Stimulated activated naive CD8-positive, alpha-beta T cell treated with anti-CD3 and anti-CD28 coated beads, Interleukin-15, Interleukin-2, amounts not matched to agents 100 ng/mL and 50 ng/mL, for 24 hours (primary cell): ENCODE results near the gene TOMM40.
"Not testable (repeated sequence)": the region's sequence is repeated elsewhere in the genome, so short reads cannot be mapped to it uniquely, and the experiment has no call there.

Experiments
- H3K27ac Mint-ChIP-seq: one replicate; pipeline ENCODE4 v1.8.0; 2021; ENCODE audit warnings: mild to moderate bottlenecking, mixed read lengths
- H3K27me3 Mint-ChIP-seq: one replicate; pipeline ENCODE4 v1.8.0; 2021; ENCODE audit warnings: mixed read lengths
- H3K36me3 Mint-ChIP-seq: one replicate; pipeline ENCODE4 v1.8.0; 2021; ENCODE audit warnings: low read depth, mixed read lengths
- H3K4me1 Mint-ChIP-seq: one replicate; pipeline ENCODE4 v1.8.0; 2021; ENCODE audit warnings: low read depth, mixed read lengths
- H3K4me3 Mint-ChIP-seq: one replicate; pipeline ENCODE4 v1.8.0; 2021; ENCODE audit warnings: mild to moderate bottlenecking, mixed read lengths
- H3K9me3 Mint-ChIP-seq: one replicate; pipeline ENCODE4 v1.8.0; 2021; ENCODE audit warnings: mixed read lengths

Gene TOMM40

GRCh38 chr19:44925114-44925891 is 34.2 kb downstream of the TOMM40 start:
- H3K9me3 Mint-ChIP-seq: no peaks in the 10 kb centered on the region
- H3K4me1 Mint-ChIP-seq: peaks cover 9% of the 10 kb centered on the region
- H3K27ac Mint-ChIP-seq: no peak overlapping the region
- no peaks in the 10 kb centered on the region for H3K36me3 Mint-ChIP-seq
- peaks cover 20% of the 10 kb centered on the region for H3K27me3 Mint-ChIP-seq
- H3K4me3 Mint-ChIP-seq: no peak overlapping the region

GRCh38 chr19:44926245-44927077 is 35.4 kb downstream of the TOMM40 start:
- H3K27ac Mint-ChIP-seq, H3K4me3 Mint-ChIP-seq, H3K9me3 Mint-ChIP-seq, H3K4me1 Mint-ChIP-seq, H3K36me3 Mint-ChIP-seq: not testable (repeated sequence)
- H3K27me3 Mint-ChIP-seq: peaks cover 20% of the 10 kb centered on the region

GRCh38 chr19:44927746-44928145 is 36.7 kb downstream of the TOMM40 start:
- Mint-ChIP-seq H3K27ac (no peak overlapping the region), H3K4me1 (peaks cover 9% of the 10 kb centered on the region), H3K4me3 (no peak overlapping the region), H3K36me3 (no peaks in the 10 kb centered on the region), H3K9me3 (no peaks in the 10 kb centered on the region), H3K27me3 (peaks cover 20% of the 10 kb centered on the region)

- Mint-ChIP-seq H3K36me3 (no peaks in the 10 kb centered on the region), H3K4me3 (no peak overlapping the region), H3K27ac (no peak overlapping the region), H3K27me3 (peaks cover 18% of the 10 kb centered on the region), H3K4me1 (peaks cover 9% of the 10 kb centered on the region), H3K9me3 (no peaks in the 10 kb centered on the region)
Observed at GRCh38 chr19:44930088-44930487, 39.0 kb downstream of the TOMM40 start.

- H3K27ac Mint-ChIP-seq: no peak overlapping the region
- H3K9me3 Mint-ChIP-seq: no peaks in the 10 kb centered on the region
- no peak overlapping the region for H3K4me3 Mint-ChIP-seq
- no peaks in the 10 kb centered on the region for H3K36me3 Mint-ChIP-seq
- H3K27me3 Mint-ChIP-seq: peaks cover 7% of the 10 kb centered on the region
- peaks cover 4% of the 10 kb centered on the region for H3K4me1 Mint-ChIP-seq
Observed at GRCh38 chr19:44931541-44931940, 40.5 kb downstream of the TOMM40 start.

- H3K4me3 Mint-ChIP-seq: no peak overlapping the region
Observed at GRCh38 chr19:44939668-44940067, 48.6 kb downstream of the TOMM40 start.

GRCh38 chr19:44942067-44942571 is 51.1 kb downstream of the TOMM40 start, which contains the start of gene APOC4:
APOC4 (plus strand) TSS chr19:44942237; CDS start chr19:44942278, 41 bp downstream.
- H3K27me3 Mint-ChIP-seq: no peaks in the 10 kb centered on the region
- H3K4me1 Mint-ChIP-seq: peaks cover 4% of the 10 kb centered on the region
- no peaks in the 10 kb centered on the region for H3K9me3 Mint-ChIP-seq
- no peak within 1 kb of the TSS for H3K4me3 Mint-ChIP-seq
- no peak within 1 kb of the TSS for H3K27ac Mint-ChIP-seq
- H3K36me3 Mint-ChIP-seq: no peaks in the 10 kb centered on the region

More at GRCh38 chr19:44939668-44940067, 48.6 kb downstream of the TOMM40 start:
- Mint-ChIP-seq H3K4me1 (peaks cover 4% of the 10 kb centered on the region), H3K9me3 (no peaks in the 10 kb centered on the region), H3K27ac (no peak overlapping the region), H3K27me3 (no peaks in the 10 kb centered on the region), H3K36me3 (no peaks in the 10 kb centered on the region)

- Mint-ChIP-seq H3K9me3 (no peaks in the 10 kb centered on the region), H3K27me3 (no peaks in the 10 kb centered on the region), H3K27ac (no peak overlapping the region), H3K36me3 (no peaks in the 10 kb centered on the region), H3K4me1 (peaks cover 4% of the 10 kb centered on the region), H3K4me3 (no peak overlapping the region)
Observed at GRCh38 chr19:44943801-44944249, 52.8 kb downstream of the TOMM40 start.

- H3K4me3 Mint-ChIP-seq: no peak overlapping the region
- H3K27ac Mint-ChIP-seq: no peak overlapping the region
- peaks cover 9% of the 10 kb centered on the region for H3K36me3 Mint-ChIP-seq
- no peaks in the 10 kb centered on the region for H3K27me3 Mint-ChIP-seq
- H3K9me3 Mint-ChIP-seq: no peaks in the 10 kb centered on the region
- H3K4me1 Mint-ChIP-seq: peaks cover 4% of the 10 kb centered on the region
Observed at GRCh38 chr19:44947041-44947581, 56.1 kb downstream of the TOMM40 start.

GRCh38 chr19:44948237-44948636 is 57.2 kb downstream of the TOMM40 start:
- H3K27ac Mint-ChIP-seq: no peak overlapping the region
- no peaks in the 10 kb centered on the region for H3K27me3 Mint-ChIP-seq
- H3K36me3 Mint-ChIP-seq: peaks cover 9% of the 10 kb centered on the region
- peaks cover 4% of the 10 kb centered on the region for H3K4me1 Mint-ChIP-seq
- no peaks in the 10 kb centered on the region for H3K9me3 Mint-ChIP-seq
- no peak overlapping the region for H3K4me3 Mint-ChIP-seq

GRCh38 chr19:44948763-44949374 is 57.8 kb downstream of the TOMM40 start:
- peaks cover 9% of the 10 kb centered on the region for H3K36me3 Mint-ChIP-seq
- peaks cover 7% of the 10 kb centered on the region for H3K4me1 Mint-ChIP-seq
- H3K27me3 Mint-ChIP-seq: no peaks in the 10 kb centered on the region
- no peaks in the 10 kb centered on the region for H3K9me3 Mint-ChIP-seq
- no peak overlapping the region for H3K4me3 Mint-ChIP-seq
- H3K27ac Mint-ChIP-seq: no peak overlapping the region

- H3K27me3 Mint-ChIP-seq: no peaks in the 10 kb centered on the region
- H3K4me1 Mint-ChIP-seq: peaks cover 11% of the 10 kb centered on the region
- H3K4me3 Mint-ChIP-seq: no peak overlapping the region
- H3K27ac Mint-ChIP-seq: no peak overlapping the region
- no peaks in the 10 kb centered on the region for H3K9me3 Mint-ChIP-seq
- peaks cover 9% of the 10 kb centered on the region for H3K36me3 Mint-ChIP-seq
Observed at GRCh38 chr19:44949550-44949949, 58.5 kb downstream of the TOMM40 start.

GRCh38 chr19:44951179-44952159 is 60.4 kb downstream of the TOMM40 start:
- Mint-ChIP-seq H3K27ac (no peak overlapping the region), H3K4me1 (peaks cover 24% of the 10 kb centered on the region), H3K4me3 (no peak overlapping the region), H3K36me3 (peaks cover 9% of the 10 kb centered on the region), H3K27me3 (no peaks in the 10 kb centered on the region), H3K9me3 (no peaks in the 10 kb centered on the region)
